Panc1 (cell line): ENCODE measurements around the gene DMAC1. TPM values are rescaled to one million over a fixed set of nuclear protein-coding genes. Genes with fewer than 3 reads are reported as not detected.

Experiments used
- ATAC-seq: fragments of 200-7000 bp; cut with Tn5 transposase; 2 replicates; pipeline ENCODE4 v1.9.1; 2020; ENCODE audit warnings: mild to moderate bottlenecking, moderate library complexity
- BruUV-seq: library from RNA; stranded (reverse); fragments of 400-500 nt; replicated peaks from 2 replicates; lab custom pipeline; 2021; lab: Mats Ljungman, UMichigan
- CTCF ChIA-PET: fragments of 300-600 bp; sonication (Branson Sonifier 250); formaldehyde crosslinking; loops from one replicate; lab custom pipeline; 2022; ENCODE audit warnings: antibody characterized with exemption; lab: Charles Lee
- POLR2A ChIA-PET: fragments of 300-600 bp; sonication (Branson Sonifier 250); formaldehyde crosslinking; loops from one replicate; lab custom pipeline; 2022; ENCODE audit warnings: antibody characterized with exemption; lab: Charles Lee
- DNase-seq: peaks from one replicate; pipeline ENCODE4 v3.0.0-alpha.2; 2010; ENCODE audit warnings: low read depth, low spot score
- H3K27ac ChIP-seq: 2 replicates; pipeline ENCODE4 v1.5.1; 2011; ENCODE audit warnings: mild to moderate bottlenecking, low read length, inconsistent platforms
- H3K27me3 ChIP-seq: fragments of 200-500 bp; sonication (Bioruptor generic); 2 replicates; pipeline ENCODE4 v1.6.0; 2014; ENCODE audit warnings: low read length, inconsistent platforms; ENCODE audit not compliant: control insufficient read depth, insufficient read depth
- H3K36me3 ChIP-seq: fragments of 200-500 bp; sonication (Bioruptor generic); 2 replicates; pipeline ENCODE4 v1.5.1; 2014; ENCODE audit warnings: inconsistent platforms, mild to moderate bottlenecking, low read length, moderate library complexity; ENCODE audit not compliant: control insufficient read depth, insufficient read depth
- H3K4me1 ChIP-seq: 2 replicates; pipeline ENCODE4 v1.5.1; 2011; ENCODE audit warnings: inconsistent platforms, mild to moderate bottlenecking, low read length, moderate library complexity; ENCODE audit not compliant: control insufficient read depth, insufficient read depth
- H3K4me3 ChIP-seq, 2 experiments: 2 replicates each; pipeline ENCODE4 v1.5.1; 2011 to 2012; ENCODE audit warnings: low read depth in 2 of 2, low read length in 2 of 2, mild to moderate bottlenecking in 2 of 2, inconsistent platforms in 1 of 2, moderate library complexity in 1 of 2
- H3K9me3 ChIP-seq: fragments of 200-500 bp; sonication (Bioruptor generic); 2 replicates; pipeline ENCODE4 v1.5.1; 2014; ENCODE audit warnings: low read depth, mild to moderate bottlenecking, inconsistent platforms, low read length, moderate library complexity; ENCODE audit not compliant: control insufficient read depth, insufficient read depth
- CTCF ChIP-seq: fragments of 450-650 bp; IDR thresholded peaks from 2 replicates; pipeline ENCODE4 v1.5.1; 2017; ENCODE audit warnings: mild to moderate bottlenecking
- POLR2AphosphoS5 ChIP-seq: IDR thresholded peaks from 2 replicates; pipeline ENCODE4 v1.6.1; 2012; ENCODE audit warnings: mild to moderate bottlenecking, low read depth, low read length, moderate library complexity
- REST ChIP-seq, 2 experiments: IDR thresholded peaks; 2 replicates each; pipeline ENCODE4 v1.6.1; 2011 to 2012; ENCODE audit warnings: low read depth in 2 of 2, control low read depth in 1 of 2, low read length in 1 of 2, mild to moderate bottlenecking in 1 of 2, moderate library complexity in 1 of 2; ENCODE audit not compliant: insufficient read depth in 1 of 2
- SIN3A ChIP-seq: IDR thresholded peaks from 2 replicates; pipeline ENCODE4 v1.6.1; 2012; ENCODE audit warnings: low read depth, mild to moderate bottlenecking, low read length, moderate library complexity, borderline replicate concordance; ENCODE audit not compliant: insufficient read depth
- TCF7L2 ChIP-seq: IDR thresholded peaks from 2 replicates; pipeline ENCODE4 v1.6.1; 2011; ENCODE audit warnings: mild to moderate bottlenecking, low read depth, low read length, inconsistent platforms
- in situ Hi-C: cut with HindIII; loops from 2 replicates; pipeline ENCODE4 v1.10.0; 2016; ENCODE audit warnings: low sequenced_read_pairs, low pct_unique_long_range_greater_than_20kb
- intact Hi-C: fragments of 100-400 bp; cut with micrococcal nuclease; formaldehyde crosslinking; loops from one replicate; pipeline ENCODE4 v1.10.0; 2022; ENCODE audit not compliant: unreplicated experiment
- total RNA-seq: library from RNA; stranded (reverse); gene quantifications from one replicate; pipeline ENCODE4 v1.2.1, GENCODE V29; 2021; ENCODE audit not compliant: unreplicated experiment

Gene DMAC1
- total RNA-seq, 1 experiment from 2014 or later, result 13.8 TPM

- no peaks in the 10 kb centered on the region for H3K4me1 ChIP-seq
- no peaks in the 10 kb centered on the region for H3K36me3 ChIP-seq
- no peak overlapping the region for H3K27ac ChIP-seq
- H3K4me3 ChIP-seq, result no peak overlapping the region
- no peaks in the 10 kb centered on the region for H3K9me3 ChIP-seq
- POLR2A ChIA-PET, result no interaction called here
- no peak for TF ChIP-seq TCF7L2
- TF ChIP-seq SIN3A, result no peak
- TF ChIP-seq POLR2AphosphoS5, result no peak
- TF ChIP-seq CTCF, result no peak
- TF ChIP-seq REST (IDR thresholded peaks at IDR 0.05; ENCODE audit: insufficient read depth in 1 of 2, low read depth in 2 of 2, low read length in 1 of 2), result no peak
- no peak for ATAC-seq
- intact Hi-C loops (no loop called here), in situ Hi-C loops (no loop called here)
- BruUV-seq, result no TSS peak
- DNase-seq, result no peak
- H3K27me3 ChIP-seq, result no peaks in the 10 kb centered on the region
- CTCF ChIA-PET, result no interaction called here
Measured at GRCh38 chr9:7782400-7783120, 17.0 kb downstream of the DMAC1 start.

- POLR2A ChIA-PET, result no interaction called here
- intact Hi-C loops, result no loop called here
Measured at GRCh38 chr9:7780261-7780988, 19.2 kb downstream of the DMAC1 start.

More at GRCh38 chr9:7780261-7780988, 19.2 kb downstream of the DMAC1 start:
- H3K4me3 ChIP-seq, result no peak overlapping the region
- H3K27ac ChIP-seq, result no peak overlapping the region
- H3K36me3 ChIP-seq, result no peaks in the 10 kb centered on the region
- ATAC-seq, result no peak
- H3K4me1 ChIP-seq, result no peaks in the 10 kb centered on the region
- no peaks in the 10 kb centered on the region for H3K9me3 ChIP-seq
- no peaks in the 10 kb centered on the region for H3K27me3 ChIP-seq
- DNase-seq, result no peak
- BruUV-seq, result no TSS peak
- in situ Hi-C loops, result no loop called here
- TF ChIP-seq SIN3A (no peak), REST (IDR thresholded peaks at IDR 0.05; ENCODE audit: insufficient read depth in 1 of 2, low read depth in 2 of 2, low read length in 1 of 2) (no peak), TCF7L2 (no peak), POLR2AphosphoS5 (no peak), CTCF (no peak)
- CTCF ChIA-PET, result no interaction called here
